HepG2 (cell line): ENCODE measurements around the gene GPM6B. TPM values are rescaled to one million over a fixed set of nuclear protein-coding genes. Genes with fewer than 3 reads are reported as not detected.

ENCODE experiments used
- ATAC-seq: fragments of 200-7000 bp; cut with Tn5 transposase; 3 replicates; pipeline ENCODE4 v1.9.1; 2020; ENCODE audit warnings: mild to moderate bottlenecking, moderate library complexity
- BruUV-seq: library from RNA; stranded (reverse); fragments of 400-500 nt; replicated peaks from 2 replicates; lab custom pipeline; 2021; lab: Mats Ljungman, UMichigan
- CTCF ChIA-PET: fragments of 300-600 bp; formaldehyde crosslinking; extraction: SDS; loops from one replicate; lab custom pipeline; 2021; ENCODE audit warnings: low total read pairs, inconsistent platforms, low intra/inter-chr PET ratio; lab: Yijun Ruan, JAX
- POLR2A ChIA-PET: fragments of 350-600 bp; sonication (Branson Sonifier 250); formaldehyde crosslinking; loops from one replicate; lab custom pipeline; 2020; ENCODE audit warnings: antibody characterized with exemption, inconsistent platforms; lab: Yijun Ruan, JAX
- DNase-seq: peaks from one replicate; pipeline ENCODE4 v3.0.0-alpha.2; 2015; ENCODE audit warnings: low spot score
- FAIRE-seq: peaks from 3 replicates; lab custom pipeline; 2011; peaks lifted over from hg19 to GRCh38; lab: Jason Lieb, UNC
- H2AFZ ChIP-seq: one replicate; pipeline ENCODE4 v1.6.1; 2011; ENCODE audit warnings: low read length, inconsistent platforms
- H3K27ac ChIP-seq: fragments of 300-600 bp; 3 replicates; pipeline ENCODE4 v1.8.0; 2011; ENCODE audit warnings: mixed run types, mild to moderate bottlenecking, mixed read lengths, low read length, inconsistent platforms; ENCODE audit not compliant: insufficient read depth; ENCODE audit errors: extremely low read length
- H3K27me3 ChIP-seq, 2 experiments: fragments of 200-600 bp in 1 of 2; 2 replicates in 1 of 2; 3 replicates in 1 of 2; pipeline versions ENCODE4 v1.6.0 to v1.8.0; 2011; ENCODE audit warnings: low read length in 2 of 2, mild to moderate bottlenecking in 2 of 2, moderate library complexity in 2 of 2, inconsistent platforms in 1 of 2; ENCODE audit not compliant: insufficient read depth in 2 of 2, control insufficient read depth in 1 of 2
- H3K36me3 ChIP-seq, 2 experiments: fragments of 200-600 bp in 1 of 2; replicated peaks in 1 of 2; 2 replicates in 1 of 2; 3 replicates in 1 of 2; pipeline versions ENCODE4 v1.5.1 to v1.8.0; 2011; ENCODE audit warnings: low read length in 2 of 2, inconsistent platforms in 1 of 2; ENCODE audit not compliant: insufficient read depth in 2 of 2, control insufficient read depth in 1 of 2
- H3K4me1 ChIP-seq: 2 replicates; pipeline ENCODE4 v1.5.1; 2012; ENCODE audit warnings: low read length, inconsistent platforms; ENCODE audit not compliant: insufficient read depth
- H3K4me2 ChIP-seq: 2 replicates; pipeline ENCODE4 v1.6.0; 2011; ENCODE audit warnings: low read depth, low read length, inconsistent platforms
- H3K4me3 ChIP-seq, 3 experiments: fragments of 200-600 bp in 1 of 3; sonication (generic), shearing (Covaris generic) in 1 of 3; replicated peaks in 1 of 3; 2 replicates each; pipeline ENCODE4 v1.5.1; 2011 to 2016; ENCODE audit warnings: low read length in 3 of 3, inconsistent platforms in 2 of 3, low read depth in 2 of 3, mild to moderate bottlenecking in 2 of 3, control low read depth in 1 of 3, mixed read lengths in 1 of 3; ENCODE audit not compliant: insufficient read depth in 1 of 3
- H3K79me2 ChIP-seq: one replicate; pipeline ENCODE4 v1.6.1; 2011; ENCODE audit warnings: low read length, inconsistent platforms; ENCODE audit not compliant: insufficient read depth
- H3K9ac ChIP-seq: 2 replicates; pipeline ENCODE4 v1.6.0; 2011; ENCODE audit warnings: mild to moderate bottlenecking, low read depth, low read length, inconsistent platforms; ENCODE audit not compliant: insufficient read depth
- H3K9me3 ChIP-seq: 2 replicates; pipeline ENCODE4 v1.5.1; 2012; ENCODE audit warnings: mild to moderate bottlenecking, low read length
- H4K20me1 ChIP-seq: 2 replicates; pipeline ENCODE4 v1.6.0; 2011; ENCODE audit warnings: inconsistent platforms, mild to moderate bottlenecking, low read length, moderate library complexity; ENCODE audit not compliant: insufficient read depth
- ATF7-NPFF ChIP-seq: sonication (generic); formaldehyde crosslinking; IDR thresholded peaks from 2 replicates; pipeline ENCODE4 v1.8.1; 2023; ENCODE audit warnings: mild to moderate bottlenecking, low read depth, missing genetic modification reagents, moderate library complexity
- CENPT ChIP-seq: sonication (generic); formaldehyde crosslinking; IDR thresholded peaks from 2 replicates; pipeline ENCODE4 v1.8.0; 2022; ENCODE audit warnings: low read depth, mild to moderate bottlenecking, moderate library complexity, missing genetic modification reagents
- CREB1 ChIP-seq, 2 experiments: fragments of 450-650 bp in 1 of 2; IDR thresholded peaks; 2 replicates each; pipeline ENCODE4 v1.6.1; 2016 to 2017; ENCODE audit warnings: control low read depth in 1 of 2, mild to moderate bottlenecking in 1 of 2, missing compliant biosample characterization in 1 of 2, missing genetic modification characterization in 1 of 2
- HOXD1 ChIP-seq: sonication (generic); formaldehyde crosslinking; IDR thresholded peaks from 2 replicates; pipeline ENCODE4 v1.5.0; 2020; ENCODE audit warnings: missing genetic modification reagents
- MAF1 ChIP-seq: sonication (generic); formaldehyde crosslinking; IDR thresholded peaks from 2 replicates; pipeline ENCODE4 v1.5.0; 2020; ENCODE audit warnings: missing genetic modification reagents, borderline replicate concordance
- NAIF1 ChIP-seq: sonication (generic); formaldehyde crosslinking; IDR thresholded peaks from 2 replicates; pipeline ENCODE4 v1.5.0; 2020; ENCODE audit warnings: mild to moderate bottlenecking, missing genetic modification reagents, borderline replicate concordance
- RAD51 ChIP-seq: fragments of 450-650 bp; IDR thresholded peaks from 2 replicates; pipeline ENCODE4 v1.6.1; 2016; ENCODE audit warnings: borderline replicate concordance
- ZFP36L2 ChIP-seq: sonication (generic); formaldehyde crosslinking; IDR thresholded peaks from 2 replicates; pipeline ENCODE4 v1.4.0; 2020; ENCODE audit warnings: missing genetic modification reagents
- ZNF121 ChIP-seq: sonication (generic); formaldehyde crosslinking; IDR thresholded peaks from 2 replicates; pipeline ENCODE4 v1.5.0; 2020; ENCODE audit warnings: mild to moderate bottlenecking, missing genetic modification reagents
- ZNF160 ChIP-seq: sonication (generic); formaldehyde crosslinking; IDR thresholded peaks from 2 replicates; pipeline ENCODE4 v1.8.0; 2022; ENCODE audit warnings: mild to moderate bottlenecking, inconsistent platforms, missing genetic modification reagents
- ZNF24 ChIP-seq: fragments of 450-650 bp; IDR thresholded peaks from 2 replicates; pipeline ENCODE4 v1.6.1; 2017; ENCODE audit warnings: antibody characterized with exemption, mild to moderate bottlenecking
- ZNF431 ChIP-seq: sonication (generic); formaldehyde crosslinking; IDR thresholded peaks from 2 replicates; pipeline ENCODE4 v1.9.0; 2022; ENCODE audit warnings: missing genetic modification reagents, low read depth, mild to moderate bottlenecking, borderline replicate concordance
- WGBS: methylation state at CpG from one replicate; pipeline ENCODE4 v1.1.6; 2017; ENCODE audit warnings: low lambda C conversion rate; 5-methylcytosine and 5-hydroxymethylcytosine counted together
- in situ Hi-C: cut with HindIII; loops from 2 replicates; pipeline ENCODE4 v1.10.0; 2017; ENCODE audit warnings: low pct_unique_long_range_greater_than_20kb; ENCODE audit not compliant: extremely low pct_ligation_motif_present
- intact Hi-C: fragments of 100-400 bp; cut with micrococcal nuclease; formaldehyde crosslinking; loops from one replicate; pipeline ENCODE4 v1.10.0; 2022; ENCODE audit not compliant: unreplicated experiment
- polyA plus RNA-seq, 8 experiments: library from polyadenylated mRNA; depleted of rRNA in 3 of 8; stranded (reverse) in 7 of 8; unstranded in 1 of 8; fragments of >200 nt; fragmentation: Illumina TruSeq in 4 of 8; extraction: Trizol in 4 of 8; gene quantifications; 2 replicates each; pipeline versions ENCODE4 v1.2.1 to v1.2.3, GENCODE V29; 2011 to 2016; ENCODE audit warnings: low read depth in 4 of 8, missing spikeins in 1 of 8, mixed read lengths in 1 of 8; ENCODE audit not compliant: insufficient read depth in 1 of 8
- total RNA-seq, 5 experiments: library from RNA; depleted of rRNA; stranded (reverse); fragments of >200 nt; fragmentation: Illumina TruSeq; extraction: Trizol; gene quantifications; 2 replicates each; pipeline ENCODE4 v1.2.3, GENCODE V29; 2016; ENCODE audit warnings: low read depth in 1 of 5
- TF ChIP-seq, protein P1 (sequence below): sonication (generic); formaldehyde crosslinking; IDR thresholded peaks from 2 replicates; pipeline ENCODE4 v1.8.1; 2022; ENCODE audit warnings: low read depth, mild to moderate bottlenecking, missing genetic modification reagents

Gene GPM6B
- total and polyA plus RNA-seq, 2 of the 13 experiments (the other 11 are each of a cell fraction or from before 2014, with no cell fraction given): not detected

DNA sequence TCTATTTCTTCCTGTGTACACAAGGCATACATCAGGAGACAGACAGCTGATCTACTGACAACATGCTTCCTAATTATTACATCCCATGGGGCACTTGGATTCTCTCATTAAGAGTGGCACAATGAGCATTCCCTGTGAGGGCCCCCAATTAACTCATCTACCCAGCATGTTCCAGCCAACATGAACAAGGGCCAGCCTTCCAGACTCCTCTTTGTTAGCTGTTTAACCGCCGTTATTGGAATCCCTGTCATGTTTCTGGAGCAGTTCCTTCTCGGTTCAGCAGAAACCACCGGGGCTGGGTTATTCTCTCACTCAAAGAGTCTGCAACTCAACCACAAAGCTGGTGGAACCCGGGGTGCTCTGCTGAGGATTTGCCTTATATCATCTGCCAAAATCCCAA is 9.9 kb upstream of the GPM6B start:
- in situ Hi-C loops: no loop called here
- WGBS: no CpG with 5 or more reads among the region's 5 CpGs
- POLR2A ChIA-PET: no interaction called here

DNA sequence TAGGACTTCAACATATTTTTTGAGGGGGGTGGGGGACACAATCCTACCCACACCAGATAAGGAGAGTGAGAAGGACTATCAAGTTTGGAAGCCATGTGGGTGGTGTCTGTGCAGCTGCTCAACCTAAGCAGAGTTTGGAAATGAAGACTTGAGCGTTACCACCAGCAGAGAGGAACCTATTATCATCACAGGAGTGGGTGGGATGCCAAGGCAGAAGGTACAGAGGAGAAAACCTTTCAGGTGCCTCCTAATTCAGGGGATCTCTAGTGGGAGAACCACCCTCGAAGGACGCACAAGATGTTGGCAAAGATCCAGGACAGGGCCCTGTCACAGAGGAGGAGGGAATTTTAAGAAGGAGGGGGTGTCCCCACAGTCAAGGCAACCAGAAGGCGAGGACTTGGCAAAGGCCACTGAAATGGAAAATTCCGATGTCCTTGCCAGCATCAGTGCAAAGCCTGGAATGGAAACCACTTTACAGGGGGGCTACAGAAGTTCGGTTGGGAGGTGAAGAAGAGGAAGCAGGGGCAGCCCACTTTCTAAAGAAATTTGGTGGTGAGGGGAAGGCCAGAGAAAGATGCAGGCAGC is 8.4 kb upstream of the GPM6B start:
- Histone ChIP-seq H3K9me3 (no peaks in the 10 kb centered on the region), H3K4me2 (no peak overlapping the region), H3K79me2 (no peaks in the 10 kb centered on the region)
- no peak for ATAC-seq
- no peak for DNase-seq
- in situ Hi-C loops: no loop called here
- intact Hi-C loops: no loop called here
- 0% methylated on average over 5 of the region's 6 CpGs for WGBS
- no peak for TF ChIP-seq ZFP36L2 (CRISPR knock-in tag)
- no peak for TF ChIP-seq ZNF431 (CRISPR knock-in tag)
- TF ChIP-seq, protein P1, sequence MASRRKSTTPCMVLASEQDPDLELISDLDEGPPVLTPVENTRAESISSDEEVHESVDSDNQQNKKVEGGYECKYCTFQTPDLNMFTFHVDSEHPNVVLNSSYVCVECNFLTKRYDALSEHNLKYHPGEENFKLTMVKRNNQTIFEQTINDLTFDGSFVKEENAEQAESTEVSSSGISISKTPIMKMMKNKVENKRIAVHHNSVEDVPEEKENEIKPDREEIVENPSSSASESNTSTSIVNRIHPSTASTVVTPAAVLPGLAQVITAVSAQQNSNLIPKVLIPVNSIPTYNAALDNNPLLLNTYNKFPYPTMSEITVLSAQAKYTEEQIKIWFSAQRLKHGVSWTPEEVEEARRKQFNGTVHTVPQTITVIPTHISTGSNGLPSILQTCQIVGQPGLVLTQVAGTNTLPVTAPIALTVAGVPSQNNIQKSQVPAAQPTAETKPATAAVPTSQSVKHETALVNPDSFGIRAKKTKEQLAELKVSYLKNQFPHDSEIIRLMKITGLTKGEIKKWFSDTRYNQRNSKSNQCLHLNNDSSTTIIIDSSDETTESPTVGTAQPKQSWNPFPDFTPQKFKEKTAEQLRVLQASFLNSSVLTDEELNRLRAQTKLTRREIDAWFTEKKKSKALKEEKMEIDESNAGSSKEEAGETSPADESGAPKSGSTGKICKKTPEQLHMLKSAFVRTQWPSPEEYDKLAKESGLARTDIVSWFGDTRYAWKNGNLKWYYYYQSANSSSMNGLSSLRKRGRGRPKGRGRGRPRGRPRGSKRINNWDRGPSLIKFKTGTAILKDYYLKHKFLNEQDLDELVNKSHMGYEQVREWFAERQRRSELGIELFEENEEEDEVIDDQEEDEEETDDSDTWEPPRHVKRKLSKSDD (CRISPR knock-in tag): no peak
- TF ChIP-seq NAIF1: no peak
- TF ChIP-seq RAD51: no peak
- no peak for TF ChIP-seq ZNF160 (CRISPR knock-in tag)
- TF ChIP-seq HOXD1: no peak
- no peak for TF ChIP-seq ZNF121
- TF ChIP-seq, all 625 proteins: peak for 0
- Histone ChIP-seq H2AFZ (no peak overlapping the region), H3K9ac (no peak overlapping the region), H3K27ac (no peak overlapping the region), H3K4me1 (no peaks in the 10 kb centered on the region), H3K4me3 (no peak overlapping the region), H4K20me1 (no peaks in the 10 kb centered on the region), H3K36me3 (no peaks in the 10 kb centered on the region), H3K27me3 (no peaks in the 10 kb centered on the region)
- ChIA-PET POLR2A (no interaction called here), CTCF (no interaction called here)
- no peak for FAIRE-seq
- no TSS peak for BruUV-seq

More for the DNA sequence above, 9.9 kb upstream of the GPM6B start:
- TF ChIP-seq CREB1 (IDR thresholded peaks at IDR 0.05): no peak
- no peak for TF ChIP-seq CREB1 (CRISPR knock-in tag; IDR thresholded peaks at IDR 0.05)
- no peak for TF ChIP-seq CENPT
- no peak for TF ChIP-seq ATF7-NPFF (CRISPR knock-in tag)
- no peak for TF ChIP-seq ZNF24
- TF ChIP-seq MAF1 (CRISPR knock-in tag): no peak
- TF ChIP-seq, all 625 proteins: peak for 0
- Histone ChIP-seq H3K79me2 (no peaks in the 10 kb centered on the region), H3K27me3 (no peaks in the 10 kb centered on the region), H3K4me1 (no peaks in the 10 kb centered on the region), H3K9ac (no peak overlapping the region), H4K20me1 (no peaks in the 10 kb centered on the region), H3K4me3 (no peak overlapping the region), H3K27ac (no peak overlapping the region), H3K36me3 (no peaks in the 10 kb centered on the region), H3K9me3 (no peaks in the 10 kb centered on the region), H2AFZ (no peak overlapping the region), H3K4me2 (no peak overlapping the region)
- FAIRE-seq (no peak), DNase-seq (no peak), ATAC-seq (no peak)
- no TSS peak for BruUV-seq
- intact Hi-C loops: no loop called here
- CTCF ChIA-PET: no interaction called here
